Measurements from ENCODE around the gene KATNBL1. TPM values are rescaled to one million over a fixed set of nuclear protein-coding genes. Genes with fewer than 3 reads are reported as not detected.

KATNBL1 gene
- total RNA-seq, 1 donor from 2014 or later, result 63.9 TPM

DNA sequence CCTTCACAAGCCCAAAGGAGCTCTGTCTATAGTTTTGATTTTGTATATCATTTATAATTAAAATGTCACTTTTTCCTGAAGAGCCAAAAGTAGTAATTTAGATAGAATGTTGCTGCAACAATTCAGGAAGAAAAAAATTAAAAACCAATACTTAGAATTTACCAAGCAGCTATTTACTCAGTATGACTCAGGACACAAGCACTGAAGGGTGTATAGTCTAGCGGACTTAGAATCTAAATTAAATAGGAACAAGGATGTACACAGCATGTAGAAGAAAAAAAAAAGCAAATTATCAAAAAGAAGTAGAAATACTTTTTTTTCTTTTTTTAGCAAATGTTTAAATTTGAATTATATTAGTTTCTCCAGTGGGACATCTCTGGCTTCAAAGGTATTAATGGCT is 76.4 kb downstream of the KATNBL1 start:
- H3K4me1 Mint-ChIP-seq (ENCODE audit: unreplicated experiment), result no peaks in the 10 kb centered on the region
- peaks cover 3% of the 10 kb centered on the region for H3K36me3 Mint-ChIP-seq
- no peaks in the 10 kb centered on the region for H3K27me3 Mint-ChIP-seq
- no peak overlapping the region for H3K27ac Mint-ChIP-seq
- no peak overlapping the region for H3K4me3 Mint-ChIP-seq
- H3K9me3 Mint-ChIP-seq, result no peaks in the 10 kb centered on the region
- TF ChIP-seq CTCF (conservative IDR thresholded peaks at IDR 0.05), result no peak
- DNase-seq (ENCODE audit: extremely low spot score, unreplicated experiment), result no peak

DNA sequence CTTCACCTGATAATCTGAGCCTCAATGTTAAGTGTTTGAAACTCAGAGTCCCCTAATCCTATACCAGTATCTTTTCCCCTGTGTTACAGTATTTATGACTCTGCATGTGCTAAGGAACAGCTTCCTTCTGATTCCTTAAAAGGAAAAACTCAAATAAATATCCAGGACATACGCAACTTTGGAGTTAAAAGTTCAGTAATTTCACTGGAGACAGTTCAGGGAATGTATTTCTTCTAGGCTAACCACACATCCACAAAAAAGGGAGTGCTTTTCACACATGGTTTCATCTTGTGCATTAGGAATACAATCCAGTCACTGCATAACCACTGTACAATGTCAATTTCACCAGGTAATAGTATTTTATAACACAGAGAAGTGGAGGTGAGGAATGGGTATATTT is 77.0 kb downstream of the KATNBL1 start:
- no peak for TF ChIP-seq CTCF (conservative IDR thresholded peaks at IDR 0.05)
- no peak for DNase-seq (ENCODE audit: extremely low spot score, unreplicated experiment)
- Mint-ChIP-seq H3K4me1 (ENCODE audit: unreplicated experiment) (no peaks in the 10 kb centered on the region), H3K27ac (no peak overlapping the region), H3K36me3 (no peaks in the 10 kb centered on the region), H3K4me3 (no peak overlapping the region), H3K9me3 (no peaks in the 10 kb centered on the region), H3K27me3 (no peaks in the 10 kb centered on the region)

DNA sequence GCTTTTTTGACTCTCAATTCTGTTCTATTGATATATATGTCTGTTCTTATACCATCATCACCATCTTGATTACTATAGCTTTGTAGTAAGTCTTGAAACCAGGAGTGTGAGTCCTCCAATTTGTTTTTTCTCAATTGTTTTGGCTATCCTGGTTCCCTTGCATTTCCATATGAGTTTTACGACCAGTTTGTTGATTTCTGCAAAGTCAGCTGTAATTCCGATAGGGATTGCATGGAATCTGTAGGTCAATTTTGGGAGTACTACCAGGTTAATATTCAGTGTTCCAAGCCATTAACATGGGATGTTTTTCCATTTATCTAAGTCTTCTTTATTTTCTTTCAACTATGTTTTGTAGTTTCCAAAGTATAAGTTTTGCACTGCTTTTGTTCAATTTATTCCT is 81.0 kb downstream of the KATNBL1 start:
- DNase-seq (ENCODE audit: extremely low spot score, unreplicated experiment), result no peak
- H3K4me3 Mint-ChIP-seq, result no peak overlapping the region
- H3K4me1 Mint-ChIP-seq (ENCODE audit: unreplicated experiment), result peaks cover 10% of the 10 kb centered on the region
- no peaks in the 10 kb centered on the region for H3K27me3 Mint-ChIP-seq
- TF ChIP-seq CTCF (conservative IDR thresholded peaks at IDR 0.05), result no peak
- no peaks in the 10 kb centered on the region for H3K9me3 Mint-ChIP-seq
- no peaks in the 10 kb centered on the region for H3K36me3 Mint-ChIP-seq
- no peak overlapping the region for H3K27ac Mint-ChIP-seq

DNA sequence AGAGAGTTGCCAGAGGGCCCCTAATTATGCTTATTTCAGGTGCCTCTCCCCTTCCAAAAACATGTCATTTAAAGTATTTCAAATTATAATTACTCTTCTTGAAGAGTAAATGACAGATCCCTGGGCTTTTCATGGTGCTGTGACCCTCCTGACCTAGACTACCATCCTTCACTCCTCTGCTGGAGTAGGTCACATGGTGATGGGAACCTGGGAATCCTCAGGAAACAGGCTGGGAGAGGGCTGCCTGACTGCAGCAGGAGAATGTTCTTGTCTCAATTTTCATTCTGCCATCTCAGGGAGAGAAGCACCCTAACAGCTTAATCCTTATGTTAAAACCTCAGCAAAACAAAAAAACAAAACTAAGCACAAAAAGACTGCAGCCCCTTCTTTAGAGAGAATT is 83.4 kb downstream of the KATNBL1 start:
- peaks cover 17% of the 10 kb centered on the region for H3K4me1 Mint-ChIP-seq (ENCODE audit: unreplicated experiment)
- no peaks in the 10 kb centered on the region for H3K36me3 Mint-ChIP-seq
- H3K4me3 Mint-ChIP-seq, result no peak overlapping the region
- TF ChIP-seq CTCF (conservative IDR thresholded peaks at IDR 0.05), result no peak
- peaks cover 5% of the 10 kb centered on the region for H3K9me3 Mint-ChIP-seq
- no peak overlapping the region for H3K27ac Mint-ChIP-seq
- DNase-seq (ENCODE audit: extremely low spot score, unreplicated experiment), result no peak
- no peaks in the 10 kb centered on the region for H3K27me3 Mint-ChIP-seq

DNA sequence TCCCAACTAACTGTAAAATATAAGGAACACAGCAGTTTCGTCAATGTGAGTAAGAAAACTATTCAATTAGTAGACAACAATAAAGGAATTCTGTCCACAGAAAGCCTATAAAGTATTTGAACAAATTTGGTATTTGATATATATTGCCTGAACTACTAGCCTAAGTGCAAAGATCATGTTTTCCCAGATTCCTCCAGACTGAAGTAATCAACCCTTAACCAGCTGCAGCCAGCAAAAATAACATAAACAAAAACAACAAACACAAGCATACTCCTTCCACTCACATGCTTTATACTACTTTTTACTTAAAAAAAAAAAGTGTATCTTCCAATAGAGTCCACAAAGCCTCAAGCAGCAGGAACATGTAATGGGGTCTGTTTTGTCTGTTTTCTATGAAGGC is 84.0 kb downstream of the KATNBL1 start:
- no peaks in the 10 kb centered on the region for H3K36me3 Mint-ChIP-seq
- no peaks in the 10 kb centered on the region for H3K27me3 Mint-ChIP-seq
- DNase-seq (ENCODE audit: extremely low spot score, unreplicated experiment), result no peak
- H3K9me3 Mint-ChIP-seq, result peaks cover 5% of the 10 kb centered on the region
- no peak for TF ChIP-seq CTCF (conservative IDR thresholded peaks at IDR 0.05)
- no peak overlapping the region for H3K4me3 Mint-ChIP-seq
- no peak overlapping the region for H3K27ac Mint-ChIP-seq
- H3K4me1 Mint-ChIP-seq (ENCODE audit: unreplicated experiment), result peaks cover 17% of the 10 kb centered on the region

DNA sequence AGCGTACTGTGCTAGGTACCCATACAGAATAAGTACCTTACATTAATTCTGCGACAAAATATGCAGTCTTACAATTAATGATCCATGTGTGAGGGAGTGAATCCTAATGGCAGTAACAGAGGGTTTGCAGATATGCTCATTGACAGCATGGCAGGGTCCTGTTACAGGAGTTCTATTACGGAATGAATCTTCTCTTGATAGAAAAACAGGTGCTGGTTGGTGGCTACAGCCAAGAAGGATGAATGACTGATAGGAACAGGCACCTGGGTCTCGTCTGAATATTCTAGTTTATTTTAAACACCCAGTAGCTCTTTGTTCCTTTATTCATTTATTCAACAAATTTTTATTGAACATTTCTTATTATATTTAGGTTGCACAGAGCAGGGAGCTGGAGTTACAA is 85.2 kb downstream of the KATNBL1 start:
- Mint-ChIP-seq H3K27me3 (no peaks in the 10 kb centered on the region), H3K4me1 (ENCODE audit: unreplicated experiment) (peaks cover 17% of the 10 kb centered on the region), H3K27ac (no peak overlapping the region), H3K9me3 (peaks cover 5% of the 10 kb centered on the region), H3K4me3 (no peak overlapping the region), H3K36me3 (no peaks in the 10 kb centered on the region)
- TF ChIP-seq CTCF (conservative IDR thresholded peaks at IDR 0.05), result no peak
- no peak for DNase-seq (ENCODE audit: extremely low spot score, unreplicated experiment)

All from type B pancreatic cell (in vitro differentiated cells).